HG03135 (cell line): ENCODE measurements around the gene CD177.
"Not testable (repeated sequence)": the region's sequence is repeated elsewhere in the genome, so short reads cannot be mapped to it uniquely, and the experiment has no call there.

ENCODE experiments used
- ATAC-seq: cut with Tn5 transposase; IDR thresholded peaks from one replicate; pipeline ENCODE4 v1.9.1; 2021; ENCODE audit warnings: mild to moderate bottlenecking, moderate library complexity; ENCODE audit not compliant: unreplicated experiment

CD177 gene

DNA sequence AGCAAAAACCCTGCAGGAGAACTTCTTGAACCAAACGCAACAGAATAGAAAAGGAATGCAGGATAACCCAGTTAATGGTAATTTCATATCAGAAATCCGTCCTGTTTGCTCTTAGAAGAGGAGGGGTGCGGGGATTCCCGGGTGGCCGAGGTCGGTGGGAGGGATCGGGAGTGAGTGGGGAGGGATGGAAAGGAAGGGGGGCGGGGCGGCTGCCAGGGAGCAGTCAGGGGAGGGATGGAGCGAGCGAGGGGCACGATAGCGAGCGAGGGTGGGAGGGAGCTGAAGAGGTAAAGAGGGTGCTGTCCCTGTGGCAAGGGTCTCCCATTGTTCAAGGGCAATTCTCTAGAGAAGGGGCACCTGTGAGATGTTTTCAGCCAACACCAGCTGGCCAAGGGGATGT is 26.5 kb downstream of the CD177 start:
- ATAC-seq: no peak

GRCh38 chr19:43380771-43381386 is 27.4 kb downstream of the CD177 start:
- ATAC-seq: no peak

DNA sequence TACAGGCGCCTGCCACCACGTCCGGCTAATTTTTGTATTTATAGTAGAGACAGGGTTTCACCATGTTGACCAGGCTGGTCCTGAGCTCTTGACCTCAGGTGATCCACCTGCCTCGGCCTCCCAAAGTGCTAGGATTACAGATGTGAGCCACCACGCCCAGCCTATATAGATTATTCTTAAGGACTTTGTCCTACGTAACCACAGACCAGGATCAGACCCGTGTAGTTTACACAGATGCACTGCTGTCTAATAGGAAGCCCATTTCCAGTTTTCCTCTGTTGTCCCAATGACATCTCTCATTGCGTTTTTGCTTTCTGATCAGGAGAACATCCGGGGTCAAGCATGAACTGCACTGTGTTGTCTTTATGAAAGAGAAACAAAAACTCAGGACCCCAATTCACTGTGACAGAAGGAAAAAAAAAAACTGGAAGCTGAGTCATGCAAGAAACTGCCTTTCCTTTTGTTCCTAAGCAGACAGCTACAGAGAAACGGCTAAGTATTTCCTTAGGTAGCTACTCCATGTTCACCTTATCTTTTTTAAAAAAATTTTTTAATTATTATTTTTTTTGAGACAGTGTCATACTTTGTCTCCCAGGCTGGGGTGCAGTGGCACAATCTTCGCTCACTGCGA is 29.2 kb downstream of the CD177 start:
- not testable (repeated sequence) for ATAC-seq

- ATAC-seq: not testable (repeated sequence)
Measured at GRCh38 chr19:43383254-43383653, 29.8 kb downstream of the CD177 start.

GRCh38 chr19:43383759-43384158 is 30.3 kb downstream of the CD177 start:
- ATAC-seq: not testable (repeated sequence)

GRCh38 chr19:43390903-43391551 is 37.5 kb downstream of the CD177 start:
- not testable (repeated sequence) for ATAC-seq

DNA sequence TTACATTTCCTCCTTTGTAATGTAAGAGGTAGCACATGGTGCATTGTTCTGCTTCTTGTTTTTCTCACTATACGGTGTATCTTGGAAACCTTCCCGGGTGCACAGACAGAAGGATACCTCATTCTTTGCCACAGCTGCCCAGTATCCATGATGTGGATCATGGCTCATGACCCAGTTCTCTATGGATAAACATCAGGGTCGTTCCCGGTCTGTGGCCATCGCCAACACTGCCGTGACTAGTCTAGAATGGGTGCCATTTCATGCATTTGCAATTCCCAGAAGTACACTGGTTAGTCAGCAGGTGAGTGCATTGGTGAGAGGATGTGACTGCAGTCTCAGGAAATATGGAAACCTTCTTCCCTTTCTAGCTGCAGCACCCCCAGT is 38.1 kb downstream of the CD177 start:
- ATAC-seq: not testable (repeated sequence)

GRCh38 chr19:43393501-43393900 is 40.0 kb downstream of the CD177 start:
- not testable (repeated sequence) for ATAC-seq

DNA sequence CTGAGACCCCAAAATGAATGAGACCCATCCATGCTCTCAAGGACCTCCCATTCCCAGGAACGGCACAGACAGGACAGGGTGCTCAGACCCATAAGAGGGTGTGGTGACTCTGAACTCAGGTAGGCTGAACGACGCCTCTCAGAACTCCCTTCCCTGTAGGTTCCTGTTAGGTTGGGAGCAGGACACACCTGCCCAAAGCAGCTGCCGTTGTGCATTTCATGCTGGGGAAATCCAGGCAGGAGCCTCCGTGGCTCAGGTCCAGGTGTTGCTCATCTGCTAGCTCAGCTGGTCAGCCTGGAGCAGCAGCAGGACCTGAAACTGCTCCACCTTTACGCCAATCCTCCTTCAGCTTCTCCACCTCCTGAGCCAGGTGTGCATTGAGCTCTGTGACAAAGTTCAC is 42.1 kb downstream of the CD177 start:
- ATAC-seq: no peak

DNA sequence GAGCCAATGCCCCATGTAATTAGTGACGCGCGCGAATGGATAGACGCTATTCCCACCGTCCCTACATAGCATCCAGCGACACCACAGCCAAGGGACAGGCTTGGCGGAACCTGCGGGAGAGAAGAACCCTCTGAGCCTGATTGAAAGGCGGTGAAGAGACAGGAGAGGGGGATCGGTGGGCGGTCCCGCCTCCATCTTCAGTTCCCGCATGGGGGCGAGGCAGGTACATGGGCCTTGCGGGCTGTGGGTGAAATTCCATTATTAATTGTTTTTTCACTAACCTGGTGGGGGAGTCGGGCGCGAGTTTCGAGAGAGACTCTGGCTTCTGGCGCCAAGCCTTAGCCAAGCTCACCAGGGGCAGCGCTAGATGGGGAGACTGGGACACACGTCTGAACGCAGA is 52.8 kb downstream of the CD177 start:
- ATAC-seq: no peak

DNA sequence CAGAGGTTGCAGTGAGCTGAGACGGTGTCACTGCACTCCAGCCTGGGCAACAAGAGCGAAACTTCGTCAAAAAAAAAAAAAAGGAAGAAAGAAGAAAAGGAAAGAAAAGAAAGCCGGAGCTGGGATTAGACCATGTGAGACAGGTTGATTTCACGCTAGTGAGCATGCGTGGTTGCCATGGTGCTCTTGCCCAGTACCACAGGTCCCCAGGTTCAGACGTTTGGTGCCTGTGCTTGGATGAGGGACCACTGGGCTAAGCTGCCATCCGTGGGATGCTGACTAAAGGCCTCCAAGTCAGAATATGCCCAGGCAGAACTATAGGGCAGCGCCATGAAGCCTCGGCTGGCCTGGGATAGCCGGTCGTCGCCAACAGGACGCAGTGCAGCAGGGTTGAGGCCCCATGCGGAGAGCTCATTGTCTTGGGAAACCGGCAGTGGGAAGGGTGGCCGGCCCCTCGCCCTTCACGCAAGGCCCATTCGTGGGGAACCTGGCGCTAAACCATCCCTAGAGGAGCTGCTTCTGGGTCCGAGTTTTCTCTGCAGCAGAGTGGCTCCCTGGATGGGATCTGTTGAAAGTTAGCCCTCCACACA is 54.0 kb downstream of the CD177 start:
- ATAC-seq: no peak

DNA sequence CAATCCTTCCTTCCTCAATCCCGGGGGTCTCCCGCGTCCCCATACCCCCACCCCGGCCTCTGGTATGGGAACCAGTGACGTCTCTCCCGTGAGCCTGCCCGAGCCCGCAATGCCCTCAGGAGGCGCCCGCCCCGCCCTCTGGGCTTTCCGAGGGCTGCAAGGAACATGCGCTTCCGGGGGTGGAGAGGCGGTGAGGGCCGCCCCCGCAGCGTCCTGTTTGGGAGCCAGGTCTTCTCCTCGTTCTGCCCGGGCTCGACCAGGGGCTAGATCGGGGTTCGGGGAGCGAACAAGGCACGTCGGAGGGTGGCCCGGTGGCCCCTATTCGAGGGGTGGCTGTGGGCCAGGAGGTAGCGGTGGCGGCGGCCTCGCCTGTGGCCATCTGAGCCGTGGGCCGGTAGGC is 54.6 kb downstream of the CD177 start:
- no peak for ATAC-seq

- no peak for ATAC-seq
Measured at GRCh38 chr19:43409415-43409814, 55.9 kb downstream of the CD177 start.

- ATAC-seq: no peak
Measured at GRCh38 chr19:43412441-43412840, 59.0 kb downstream of the CD177 start.
